Measurements from ENCODE around the gene AUTS2.

The AUTS2 gene

DNA sequence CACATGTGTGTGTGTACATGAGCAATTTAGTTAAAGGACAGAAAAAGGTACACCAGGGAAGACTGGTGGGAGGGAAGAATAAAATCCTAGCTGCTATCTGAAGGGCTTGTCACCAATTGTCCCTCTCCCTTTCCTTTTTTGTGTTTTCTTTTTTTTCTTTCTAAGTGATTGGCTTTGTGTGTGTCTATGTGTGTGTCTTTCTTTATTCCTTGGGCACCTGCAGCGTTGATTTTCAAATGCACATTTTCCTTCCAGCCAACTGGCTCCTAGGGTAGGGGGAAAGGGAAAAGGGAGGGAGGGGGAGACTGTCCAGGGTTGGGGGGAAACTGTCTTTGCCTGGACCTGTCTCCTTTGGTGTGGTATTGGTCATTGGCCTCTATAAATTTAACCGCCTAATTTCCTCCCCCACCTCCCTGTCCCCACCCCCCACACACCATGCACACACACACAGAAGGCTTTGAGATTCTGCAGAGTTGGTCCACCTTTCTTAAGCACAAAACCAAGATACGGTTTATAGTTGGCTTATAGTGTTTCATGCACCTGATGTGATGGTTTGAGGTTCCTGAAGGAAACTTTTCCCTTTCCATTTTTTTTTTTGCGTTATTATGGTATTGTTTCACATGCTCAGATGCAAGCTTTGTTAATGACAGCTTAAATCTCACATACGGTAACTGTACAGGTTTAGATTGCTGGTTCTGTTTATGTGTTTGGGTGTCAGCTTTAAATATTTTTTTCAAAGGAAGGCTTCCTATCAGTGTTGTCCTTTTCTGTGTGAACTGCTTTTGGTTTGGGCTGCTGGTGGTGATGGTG is 2.6 kb downstream of the AUTS2 start:
- no peak for DNase-seq

GRCh38 chr7:69602522-69602921 is 4.2 kb downstream of the AUTS2 start:
- DNase-seq: no peak

DNA sequence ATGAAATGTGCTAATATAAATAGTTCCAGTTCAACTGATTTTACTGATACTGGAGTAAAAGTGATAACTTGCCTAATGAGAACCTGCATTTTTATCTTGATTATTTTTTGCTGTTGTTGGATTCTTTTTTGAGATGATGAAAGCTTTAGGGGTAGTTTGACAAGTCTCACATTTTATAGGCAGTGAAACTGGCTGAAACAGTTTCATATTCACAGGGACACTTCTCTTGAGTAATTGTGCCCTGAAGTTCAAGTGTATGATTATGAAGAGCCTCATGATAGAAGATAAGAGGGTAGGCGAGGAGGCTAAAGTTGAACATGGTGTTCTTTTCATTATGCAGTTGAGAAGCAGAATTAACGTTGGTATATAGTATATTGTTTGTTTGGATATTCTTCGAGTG is 5.1 kb downstream of the AUTS2 start:
- DNase-seq: no peak

GRCh38 chr7:69603937-69604494 is 5.7 kb downstream of the AUTS2 start:
- no peak for DNase-seq

DNA sequence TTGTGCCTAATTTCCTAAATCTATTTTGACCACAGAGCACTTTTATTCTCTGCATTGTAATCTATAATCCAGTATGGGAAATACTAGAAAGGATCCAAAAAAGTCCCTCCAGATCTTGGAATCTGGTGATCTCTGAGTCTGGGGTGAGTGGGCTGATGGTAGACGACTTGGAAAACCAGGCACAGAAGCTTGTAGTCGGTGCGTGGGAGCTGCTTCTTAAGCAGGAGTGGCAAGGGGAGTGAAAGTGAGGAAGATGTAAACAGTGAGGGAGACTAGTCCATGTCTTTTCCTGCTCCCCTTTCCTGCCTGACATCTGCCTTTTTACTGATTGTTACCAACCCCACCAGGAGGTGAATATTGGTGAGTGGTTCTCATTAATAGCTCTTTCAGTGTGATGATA is 6.8 kb downstream of the AUTS2 start:
- no peak for DNase-seq

DNA sequence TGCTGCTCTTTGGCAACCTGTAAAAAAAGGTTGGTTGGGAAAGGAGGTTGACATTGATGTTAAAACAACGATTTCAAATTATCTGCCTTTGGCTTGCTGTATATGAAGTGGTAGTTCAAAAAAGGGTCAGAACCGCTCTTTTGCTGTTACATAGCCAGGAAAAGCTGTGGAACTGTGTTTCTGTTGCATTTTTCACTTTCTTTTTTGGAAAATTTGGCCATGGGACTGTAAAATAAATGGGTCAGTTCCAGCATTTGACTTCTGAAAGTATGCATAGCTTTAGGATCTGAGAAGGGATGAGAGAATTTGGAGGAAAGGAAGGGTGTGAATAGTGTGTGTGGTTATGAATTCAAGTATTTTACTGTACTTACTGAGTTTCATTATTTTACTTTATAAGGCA is 7.3 kb downstream of the AUTS2 start:
- DNase-seq: no peak

DNA sequence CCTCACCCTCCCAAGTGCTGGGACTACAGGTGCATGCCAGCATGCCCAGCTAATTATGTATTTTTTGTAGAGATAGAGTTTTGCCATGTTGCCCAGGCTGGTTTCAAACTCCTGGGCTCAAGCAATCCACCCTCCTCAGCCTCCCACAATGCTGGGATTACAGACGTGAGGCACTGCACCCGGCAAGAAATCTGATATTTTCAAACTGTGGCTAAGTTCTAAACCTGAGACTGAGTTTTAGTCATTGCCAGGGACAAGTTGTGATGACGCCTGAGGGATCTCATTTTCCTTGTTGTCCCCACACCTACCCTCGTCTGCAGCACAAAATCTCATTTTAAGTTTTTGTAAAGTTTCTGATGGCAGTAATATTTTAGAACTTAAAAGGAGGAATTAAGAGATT is 9.8 kb downstream of the AUTS2 start:
- no peak for DNase-seq

DNA sequence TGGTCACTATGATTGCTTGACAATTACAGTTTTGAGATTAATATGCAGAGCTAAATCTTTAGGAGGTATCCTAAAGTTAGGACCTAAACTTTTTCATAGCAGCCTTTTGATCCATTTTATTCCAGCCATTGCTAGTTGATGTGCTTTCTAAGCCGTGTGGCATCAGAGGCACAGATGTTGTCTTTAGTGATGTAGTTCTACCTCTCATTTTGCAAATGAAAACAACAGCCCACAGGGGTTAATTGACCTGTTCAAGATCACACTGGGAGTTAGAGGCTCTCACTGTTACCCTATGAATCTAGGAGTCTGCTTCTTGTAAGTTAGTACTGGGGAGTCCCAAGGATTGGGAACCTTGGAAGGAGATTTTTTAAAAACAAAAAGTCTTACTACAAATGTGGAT is 10.6 kb downstream of the AUTS2 start:
- no peak for DNase-seq

DNA sequence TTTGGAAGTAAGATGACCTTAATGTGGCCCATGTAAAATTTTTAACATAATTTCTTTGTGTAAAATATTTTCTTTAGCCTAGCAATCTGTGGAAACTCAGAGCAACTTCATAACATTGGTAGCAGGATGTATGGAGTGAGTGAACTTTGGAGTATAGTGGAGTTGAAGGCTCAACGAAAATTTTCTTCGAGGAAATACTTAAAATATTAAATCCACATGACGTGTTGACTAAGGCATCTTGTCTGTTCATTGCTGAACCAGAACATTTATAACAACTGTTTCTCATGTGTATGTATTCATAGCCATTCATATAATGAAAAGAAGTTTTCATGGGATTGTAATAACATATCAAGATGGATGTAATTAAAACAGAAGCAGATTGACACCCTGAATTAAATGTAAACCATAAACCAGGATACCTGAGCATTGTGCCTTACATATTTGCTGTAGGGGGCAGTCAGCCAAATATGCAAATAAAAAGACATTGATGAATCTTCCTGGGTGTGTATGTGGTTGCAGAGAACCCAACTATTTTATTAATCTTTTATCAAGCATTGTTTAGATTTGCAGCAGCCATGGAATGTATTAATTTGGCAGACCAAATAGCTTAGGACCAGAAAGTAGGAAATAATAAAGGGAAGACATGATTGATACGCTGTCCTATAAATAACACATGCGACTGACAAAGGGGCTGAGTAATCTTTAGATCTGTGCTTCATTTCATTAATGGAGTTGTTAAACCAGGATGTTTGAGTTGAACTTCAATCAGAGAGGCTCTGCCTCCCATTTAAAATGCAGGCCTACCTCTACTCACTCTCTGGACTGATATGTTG is 11.5 kb downstream of the AUTS2 start:
- DNase-seq: no peak

- peak; percentile 96 for DNase-seq
Measured at GRCh38 chr7:69610374-69611084, 12.3 kb downstream of the AUTS2 start.

GRCh38 chr7:69612981-69613380 is 14.7 kb downstream of the AUTS2 start:
- no peak for DNase-seq

DNA sequence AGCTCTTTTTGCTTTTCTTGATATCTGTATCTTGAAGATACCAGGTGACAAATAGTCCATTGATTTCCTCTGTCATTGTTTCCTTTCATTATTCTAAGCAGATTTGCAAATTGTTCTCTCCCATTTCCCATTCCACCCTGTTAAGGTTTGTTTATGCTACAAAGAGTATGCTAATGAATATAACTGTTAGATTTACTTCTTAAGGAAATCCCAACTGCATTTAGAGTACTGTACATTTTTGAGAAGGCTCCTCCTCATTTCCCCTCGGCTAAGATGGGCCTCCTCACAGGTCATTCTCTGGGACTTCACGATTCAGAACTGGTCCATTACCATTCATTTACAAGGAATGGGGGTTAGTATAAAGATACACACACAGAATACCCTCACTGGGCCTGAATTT is 15.6 kb downstream of the AUTS2 start:
- no peak for DNase-seq

- no peak for DNase-seq
Measured at GRCh38 chr7:69615685-69616084, 17.4 kb downstream of the AUTS2 start.

DNA sequence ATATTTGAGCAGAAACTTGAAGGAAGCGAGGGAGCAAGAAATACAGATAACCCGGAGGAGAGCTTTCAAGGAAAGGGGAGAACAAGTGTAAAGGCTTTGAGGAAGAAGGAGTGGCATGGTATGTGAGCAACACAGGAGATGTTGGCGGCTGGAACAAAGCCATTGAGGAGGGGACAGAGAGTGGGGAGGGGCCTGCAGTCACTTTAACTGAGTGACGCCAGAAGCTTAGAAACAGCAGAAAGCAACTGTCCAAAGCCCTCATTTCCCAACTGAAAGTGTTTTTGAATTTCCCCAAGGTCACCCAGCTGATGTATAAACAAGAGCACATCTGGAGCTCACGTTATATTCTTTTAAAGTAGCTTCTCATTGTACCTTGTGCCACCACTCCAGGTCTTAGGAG is 19.1 kb downstream of the AUTS2 start:
- DNase-seq: no peak

DNA sequence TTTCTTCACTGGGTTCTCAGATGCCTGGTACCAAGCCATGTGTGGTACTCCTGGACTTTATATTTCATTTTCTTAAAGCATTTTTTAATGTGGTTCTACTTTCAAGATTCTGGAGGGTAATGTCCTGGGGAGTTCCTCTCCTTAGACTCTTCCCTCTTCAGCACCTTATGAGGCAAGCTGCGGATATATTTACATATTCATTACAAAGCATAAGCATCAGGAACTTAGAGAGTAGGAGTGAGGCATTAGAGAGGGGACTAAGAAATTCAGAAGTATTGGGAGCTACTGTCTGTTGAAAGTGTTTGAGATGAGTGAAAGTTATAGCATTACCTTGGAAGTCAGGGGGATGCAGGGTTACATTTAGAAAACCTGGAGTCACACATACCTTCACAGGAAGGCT is 20.8 kb downstream of the AUTS2 start:
- DNase-seq: no peak

- DNase-seq: no peak
Measured at GRCh38 chr7:69619635-69620034, 21.4 kb downstream of the AUTS2 start.

- DNase-seq: no peak
Measured at GRCh38 chr7:69620063-69620462, 21.8 kb downstream of the AUTS2 start.

GRCh38 chr7:69620650-69621049 is 22.4 kb downstream of the AUTS2 start:
- DNase-seq: no peak

DNA sequence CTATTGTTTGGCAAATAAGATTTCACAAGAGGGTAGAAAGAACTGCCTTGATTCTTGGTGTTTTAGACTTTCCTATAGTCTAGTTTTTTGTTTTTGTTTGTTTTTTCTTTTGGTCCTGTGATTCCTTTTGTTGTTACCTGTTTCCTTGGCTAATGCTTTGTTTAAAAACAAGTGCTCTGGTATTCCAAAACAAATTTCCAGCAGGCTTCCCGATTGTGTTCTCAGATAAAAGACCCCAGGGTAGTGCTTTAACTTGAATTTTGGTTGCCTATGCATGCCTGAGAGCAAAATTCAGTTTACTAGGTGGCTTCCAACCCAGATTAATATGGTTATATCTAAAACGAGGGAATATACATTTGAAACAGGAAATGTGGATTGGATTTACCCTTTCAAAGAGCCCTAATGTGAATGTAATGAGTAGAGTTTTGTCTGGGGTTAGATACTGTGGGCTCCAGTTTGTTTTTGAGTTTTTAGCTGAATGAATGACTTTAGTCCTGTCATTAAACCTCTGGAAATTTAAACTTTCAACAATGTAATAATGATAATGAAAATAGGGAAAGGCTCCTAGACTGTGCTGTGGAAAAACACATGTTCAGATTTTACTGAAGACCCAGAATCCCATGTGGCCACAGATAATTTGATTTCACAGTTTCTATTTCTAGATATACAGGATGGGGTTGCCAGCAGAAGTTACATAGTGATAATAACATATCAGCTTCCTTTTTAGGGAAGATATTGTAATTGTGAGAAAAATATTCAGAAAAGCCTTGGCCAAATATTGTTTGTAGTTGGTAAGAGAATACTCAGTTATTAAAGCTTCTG is 23.9 kb downstream of the AUTS2 start:
- no peak for DNase-seq

DNA sequence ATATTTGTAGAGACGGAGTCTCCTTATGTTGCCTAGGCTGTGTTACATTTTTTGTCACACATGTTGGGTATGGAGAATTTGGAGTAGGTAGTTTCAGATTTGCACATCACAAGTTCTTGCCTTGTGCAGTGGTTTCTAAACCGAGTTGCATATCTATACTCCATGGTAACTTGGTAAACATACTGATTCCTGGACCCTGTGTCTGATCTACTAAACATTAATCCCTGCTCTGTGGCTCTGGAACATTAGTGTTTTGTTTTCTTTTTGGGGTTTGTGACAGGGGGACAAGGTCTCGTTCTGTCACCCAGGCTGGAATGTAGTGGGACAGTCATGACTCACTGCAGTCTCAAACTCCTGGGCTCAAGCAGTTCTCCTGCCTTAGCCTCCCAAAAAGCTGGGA is 24.7 kb downstream of the AUTS2 start:
- no peak for DNase-seq

DNA sequence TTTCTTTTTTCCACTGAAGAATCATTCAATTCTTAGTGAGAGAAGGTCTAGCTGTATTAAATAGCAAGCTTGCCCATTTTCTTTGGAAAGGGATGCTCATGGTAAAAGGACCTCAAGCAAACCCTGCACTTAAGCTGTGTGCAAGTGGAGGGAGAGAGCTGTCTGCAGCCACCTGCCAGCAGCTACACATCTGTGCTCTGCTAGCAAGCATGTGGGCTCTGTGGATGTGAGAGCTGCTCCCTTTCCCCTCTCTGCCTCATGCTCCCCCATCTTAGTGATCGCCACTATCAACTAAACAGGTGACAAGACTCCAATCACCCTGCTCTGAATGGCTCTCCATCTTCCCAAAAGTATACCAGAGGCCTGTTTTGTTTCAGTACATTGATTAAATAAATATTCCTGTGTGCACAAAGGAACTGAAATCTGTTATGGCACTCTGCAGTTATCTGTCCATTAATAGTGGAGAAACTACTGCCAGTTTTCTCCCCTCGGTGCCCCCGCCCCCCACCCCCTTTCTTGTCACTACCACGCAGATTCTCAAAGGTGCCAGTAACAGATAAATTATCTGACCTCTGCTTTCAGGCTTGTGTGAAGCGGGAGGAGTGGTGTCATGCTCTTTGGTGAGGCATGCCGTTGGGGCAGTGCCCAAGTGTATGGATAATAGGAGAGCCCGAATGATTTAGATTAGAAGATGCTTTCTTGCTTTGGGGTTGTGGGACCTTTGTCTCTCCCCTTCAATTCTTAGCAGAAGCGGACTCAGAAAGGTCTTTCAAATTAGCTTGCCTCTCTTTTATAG is 26.4 kb downstream of the AUTS2 start:
- DNase-seq: peak; percentile 66

DNA sequence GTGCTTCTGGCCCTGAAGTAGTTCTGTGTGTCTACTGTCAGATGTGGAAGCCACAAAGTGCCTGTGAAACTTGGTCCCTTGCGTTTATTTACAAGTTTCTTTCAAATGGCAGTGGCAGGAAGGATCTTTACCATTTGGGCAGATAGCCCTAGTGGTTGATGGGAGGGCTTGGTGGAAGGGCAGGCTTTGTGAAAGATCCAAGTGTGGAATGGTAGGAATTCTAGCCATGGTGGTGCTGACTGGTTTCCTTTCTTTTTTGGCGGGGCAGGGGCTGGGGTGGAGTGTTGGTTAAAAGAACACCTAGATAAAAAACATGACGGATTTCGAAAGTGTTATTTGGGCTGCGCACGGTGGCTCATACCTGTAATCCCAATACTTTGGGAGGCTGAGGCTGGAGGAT is 27.0 kb downstream of the AUTS2 start:
- no peak for DNase-seq
